Astrocyte (in vitro differentiated cells and primary cell): ENCODE results near the gene SLN.

Experiments
- CTCF ChIP-seq: IDR thresholded peaks from 2 replicates; pipeline ENCODE4 v1.5.1; 2011; ENCODE audit warnings: low read depth, mild to moderate bottlenecking, inconsistent platforms, low read length, moderate library complexity; ENCODE audit not compliant: insufficient read depth
- EZH2 ChIP-seq: IDR thresholded peaks from 2 replicates; pipeline ENCODE4 v1.6.1; 2012; ENCODE audit warnings: mild to moderate bottlenecking, low read length, inconsistent platforms; ENCODE audit not compliant: insufficient read depth

GRCh38 chr11:107756553-107756952 lies 44.7 kb upstream of the SLN start:
- TF ChIP-seq EZH2 (no peak), CTCF (no peak)
